ENCODE results near the gene RPS14. TPM values are rescaled to one million over a fixed set of nuclear protein-coding genes. Genes with fewer than 3 reads are reported as not detected.
"Not testable (repeated sequence)": the region's sequence is repeated elsewhere in the genome, so short reads cannot be mapped to it uniquely, and the experiment has no call there.

RPS14 gene
- total RNA-seq, 1 donor from 2014 or later: 2,567 TPM

- no peaks in the 10 kb centered on the region for H3K36me3 Mint-ChIP-seq (ENCODE audit: low read depth)
- no peak for DNase-seq
- H3K4me3 Mint-ChIP-seq: no peak overlapping the region
- no peaks in the 10 kb centered on the region for H3K9me3 Mint-ChIP-seq
- peaks cover 2% of the 10 kb centered on the region for H3K27me3 Mint-ChIP-seq
- intact Hi-C loops (cut with micrococcal nuclease): no loop called here
- H3K27ac Mint-ChIP-seq: no peak overlapping the region
- H3K4me1 Mint-ChIP-seq: no peaks in the 10 kb centered on the region
These were observed 20.1 kb downstream of the RPS14 start for GRCh38 chr5:150429410-150429873.

GRCh38 chr5:150428978-150429377 lies 20.6 kb downstream of the RPS14 start:
- H3K4me1 Mint-ChIP-seq: no peaks in the 10 kb centered on the region
- H3K9me3 Mint-ChIP-seq: no peaks in the 10 kb centered on the region
- peaks cover 2% of the 10 kb centered on the region for H3K27me3 Mint-ChIP-seq
- H3K27ac Mint-ChIP-seq: no peak overlapping the region
- no peaks in the 10 kb centered on the region for H3K36me3 Mint-ChIP-seq (ENCODE audit: low read depth)
- intact Hi-C loops (cut with micrococcal nuclease): no loop called here
- DNase-seq: no peak
- H3K4me3 Mint-ChIP-seq: no peak overlapping the region

- no peaks in the 10 kb centered on the region for H3K36me3 Mint-ChIP-seq (ENCODE audit: low read depth)
- H3K4me3 Mint-ChIP-seq: no peak overlapping the region
These were observed 21.2 kb downstream of the RPS14 start for GRCh38 chr5:150428106-150428876.

GRCh38 chr5:150426165-150426564 lies 23.4 kb downstream of the RPS14 start:
- H3K36me3 Mint-ChIP-seq (ENCODE audit: low read depth); intact Hi-C loops (cut with micrococcal nuclease); H3K27ac Mint-ChIP-seq; H3K4me1 Mint-ChIP-seq; H3K27me3 Mint-ChIP-seq; DNase-seq; H3K9me3 Mint-ChIP-seq; H3K4me3 Mint-ChIP-seq: not testable (repeated sequence)

More at GRCh38 chr5:150428106-150428876, 21.2 kb downstream of the RPS14 start:
- H3K9me3 Mint-ChIP-seq: no peaks in the 10 kb centered on the region
- intact Hi-C loops (cut with micrococcal nuclease): no loop called here
- peaks cover 2% of the 10 kb centered on the region for H3K27me3 Mint-ChIP-seq
- H3K27ac Mint-ChIP-seq: no peak overlapping the region
- no peaks in the 10 kb centered on the region for H3K4me1 Mint-ChIP-seq
- no peak for DNase-seq

GRCh38 chr5:150422758-150423157 lies 26.8 kb downstream of the RPS14 start:
- H3K4me3 Mint-ChIP-seq: no peak overlapping the region
- peaks cover 3% of the 10 kb centered on the region for H3K4me1 Mint-ChIP-seq
- H3K27ac Mint-ChIP-seq: no peak overlapping the region
- H3K9me3 Mint-ChIP-seq: no peaks in the 10 kb centered on the region
- intact Hi-C loops (cut with micrococcal nuclease): no loop called here
- no peak for DNase-seq
- H3K36me3 Mint-ChIP-seq (ENCODE audit: low read depth): no peaks in the 10 kb centered on the region
- H3K27me3 Mint-ChIP-seq: peaks cover 8% of the 10 kb centered on the region

GRCh38 chr5:150422075-150422474 lies 27.5 kb downstream of the RPS14 start:
- no peak overlapping the region for H3K4me3 Mint-ChIP-seq
- H3K27me3 Mint-ChIP-seq: peaks cover 8% of the 10 kb centered on the region
- H3K36me3 Mint-ChIP-seq (ENCODE audit: low read depth): no peaks in the 10 kb centered on the region
- intact Hi-C loops (cut with micrococcal nuclease): no loop called here
- no peaks in the 10 kb centered on the region for H3K9me3 Mint-ChIP-seq
- DNase-seq: no peak
- no peak overlapping the region for H3K27ac Mint-ChIP-seq
- H3K4me1 Mint-ChIP-seq: peaks cover 3% of the 10 kb centered on the region

GRCh38 chr5:150419630-150420270 lies 29.8 kb downstream of the RPS14 start:
- Mint-ChIP-seq H3K27me3 (peaks cover 8% of the 10 kb centered on the region), H3K36me3 (ENCODE audit: low read depth) (peaks cover 3% of the 10 kb centered on the region), H3K4me1 (peaks cover 3% of the 10 kb centered on the region), H3K27ac (no peak overlapping the region), H3K9me3 (no peaks in the 10 kb centered on the region), H3K4me3 (no peak overlapping the region)
- intact Hi-C loops (cut with micrococcal nuclease): no loop called here
- DNase-seq: no peak

- H3K36me3 Mint-ChIP-seq (ENCODE audit: low read depth): peaks cover 13% of the 10 kb centered on the region
- H3K4me1 Mint-ChIP-seq: peaks cover 31% of the 10 kb centered on the region
- peak overlapping the region; percentile 98 for H3K27ac Mint-ChIP-seq
- H3K27me3 Mint-ChIP-seq, H3K4me3 Mint-ChIP-seq, H3K9me3 Mint-ChIP-seq, DNase-seq: not testable (repeated sequence)
- intact Hi-C loops (cut with micrococcal nuclease): loop anchor here (2.0 to 5.0 kb wide), 3 partner anchors 413 to 738 kb away; partner anchors contain the start of genes HMGXB3 and TIGD6
These were observed 35.4 kb downstream of the RPS14 start for GRCh38 chr5:150413902-150414790.

- Mint-ChIP-seq H3K36me3 (ENCODE audit: low read depth) (peaks cover 17% of the 10 kb centered on the region), H3K4me1 (peaks cover 34% of the 10 kb centered on the region), H3K4me3 (peak overlapping the region; percentile 96), H3K27ac (peak overlapping the region; percentile 98), H3K9me3 (no peaks in the 10 kb centered on the region), H3K27me3 (no peaks in the 10 kb centered on the region)
- intact Hi-C loops (cut with micrococcal nuclease): loop anchor here (2.0 to 5.0 kb wide), 3 partner anchors 413 to 739 kb away; partner anchors contain the start of genes HMGXB3 and TIGD6
- no peak for DNase-seq
These were observed 36.2 kb downstream of the RPS14 start for GRCh38 chr5:150413176-150413901.

- Mint-ChIP-seq H3K4me3 (peak within 1 kb of the TSS; percentile 96), H3K27ac (peak within 1 kb of the TSS; percentile 98), H3K36me3 (ENCODE audit: low read depth) (peaks cover 19% of the 10 kb centered on the region), H3K27me3 (no peaks in the 10 kb centered on the region), H3K4me1 (peaks cover 34% of the 10 kb centered on the region), H3K9me3 (no peaks in the 10 kb centered on the region)
- peak; percentile 98 for DNase-seq
- intact Hi-C loops (cut with micrococcal nuclease): loop anchor here (1.0 to 5.0 kb wide), 5 partner anchors 24 to 740 kb away; partner anchors contain the start of genes HMGXB3, TCOF1 and TIGD6
These were observed 37.0 kb downstream of the RPS14 start, which contains the start of gene CD74 for GRCh38 chr5:150412319-150413175. CD74 (minus strand) TSS chr5:150412910; CDS start chr5:150412749, 161 bp downstream.

GRCh38 chr5:150411245-150411979 lies 38.1 kb downstream of the RPS14 start:
- Mint-ChIP-seq H3K27ac (peak overlapping the region; percentile 98), H3K27me3 (no peaks in the 10 kb centered on the region), H3K9me3 (no peaks in the 10 kb centered on the region), H3K4me1 (peaks cover 34% of the 10 kb centered on the region), H3K36me3 (ENCODE audit: low read depth) (peaks cover 30% of the 10 kb centered on the region), H3K4me3 (peak overlapping the region; percentile 96)
- intact Hi-C loops (cut with micrococcal nuclease): loop anchor here (1.0 to 5.0 kb wide), 3 partner anchors 38 to 741 kb away; partner anchors contain the start of gene RPS14
- peak; percentile 91 for DNase-seq

All from activated CD4-positive, alpha-beta T cell treated with anti-CD3 and anti-CD28 coated beads, Interleukin-2, amount 10 ng/mL, durations not matched to agents 24 days and 14 days (primary cell).